GM23338 (cell line): ENCODE results near the gene OR2L3. TPM values are rescaled to one million over a fixed set of nuclear protein-coding genes. Genes with fewer than 3 reads are reported as not detected.

Source experiments
- ATAC-seq: fragments of 200-7000 bp; cut with Tn5 transposase; 3 replicates; pipeline ENCODE4 v1.9.1; 2020
- DNase-seq: peaks from one replicate; pipeline ENCODE4 v3.0.0-alpha.2; 2015; ENCODE audit warnings: low spot score
- H2AFZ ChIP-seq: fragments of 200-600 bp; sonication (generic); 2 replicates; pipeline ENCODE4 v1.8.0; 2016; ENCODE audit warnings: antibody characterized with exemption, mild to moderate bottlenecking, moderate library complexity
- H3F3A ChIP-seq: fragments of 200-600 bp; sonication (generic); replicated peaks from 2 replicates; pipeline ENCODE4 v1.8.0; 2017; ENCODE audit warnings: antibody characterized with exemption, mixed run types, low read depth
- H3K27ac ChIP-seq: fragments of 200-600 bp; sonication (generic); 2 replicates; pipeline ENCODE4 v1.6.1; 2016; ENCODE audit warnings: low read depth
- H3K27me3 ChIP-seq: fragments of 200-600 bp; sonication (generic); 2 replicates; pipeline ENCODE4 v1.8.0; 2016; ENCODE audit warnings: mild to moderate bottlenecking, mixed run types, moderate library complexity; ENCODE audit not compliant: insufficient read depth
- H3K36me3 ChIP-seq: fragments of 200-600 bp; sonication (generic); 2 replicates; pipeline ENCODE4 v1.8.0; 2016; ENCODE audit warnings: mild to moderate bottlenecking; ENCODE audit not compliant: insufficient read depth
- H3K4me1 ChIP-seq: fragments of 200-600 bp; sonication (generic); 2 replicates; pipeline ENCODE4 v1.8.0; 2016; ENCODE audit warnings: mild to moderate bottlenecking, moderate library complexity; ENCODE audit not compliant: insufficient read depth
- H3K4me2 ChIP-seq: fragments of 200-600 bp; sonication (generic); 2 replicates; pipeline ENCODE4 v1.7.1; 2017; ENCODE audit warnings: mixed run types
- H3K4me3 ChIP-seq: fragments of 200-600 bp; sonication (generic); 2 replicates; pipeline ENCODE4 v1.6.1; 2016; ENCODE audit warnings: mixed run types
- H3K79me2 ChIP-seq: fragments of 200-600 bp; sonication (generic); replicated peaks from 2 replicates; pipeline ENCODE4 v1.8.0; 2017; ENCODE audit warnings: mild to moderate bottlenecking; ENCODE audit not compliant: insufficient read depth
- H3K9me2 ChIP-seq: fragments of 200-600 bp; sonication (generic); 2 replicates; pipeline ENCODE4 v1.8.0; 2017; ENCODE audit not compliant: insufficient read depth
- H4K20me1 ChIP-seq: fragments of 200-600 bp; sonication (generic); replicated peaks from 2 replicates; pipeline ENCODE4 v1.8.0; 2017; ENCODE audit warnings: mild to moderate bottlenecking; ENCODE audit not compliant: insufficient read depth
- H3K27ac Mint-ChIP-seq: 2 replicates; pipeline ENCODE4 v1.8.0; 2020; ENCODE audit warnings: inconsistent platforms, mild to moderate bottlenecking, moderate library complexity, mixed read lengths
- H3K27me3 Mint-ChIP-seq: 3 replicates; pipeline ENCODE4 v1.8.0; 2022; ENCODE audit warnings: low read depth, mild to moderate bottlenecking, moderate library complexity, mixed read lengths, inconsistent platforms; ENCODE audit not compliant: insufficient read depth, poor library complexity
- H3K36me3 Mint-ChIP-seq: 3 replicates; pipeline ENCODE4 v1.8.0; 2021; ENCODE audit warnings: low read depth, mild to moderate bottlenecking, inconsistent platforms, moderate library complexity, mixed read lengths
- H3K4me1 Mint-ChIP-seq: 3 replicates; pipeline ENCODE4 v1.8.0; 2020; ENCODE audit warnings: mild to moderate bottlenecking, inconsistent platforms, mixed read lengths
- H3K4me3 Mint-ChIP-seq: 3 replicates; pipeline ENCODE4 v1.8.0; 2021; ENCODE audit warnings: moderate library complexity, mild to moderate bottlenecking, inconsistent platforms, mixed read lengths
- H3K9me3 Mint-ChIP-seq: 3 replicates; pipeline ENCODE4 v1.8.0; 2020; ENCODE audit warnings: moderate library complexity, mild to moderate bottlenecking, inconsistent platforms, mixed read lengths
- CREB1 ChIP-seq: fragments of 250-450 bp; sonication (Bioruptor Pico); IDR thresholded peaks from 2 replicates; pipeline ENCODE4 v1.5.0; 2020; ENCODE audit warnings: low read depth, mild to moderate bottlenecking, moderate library complexity
- EZH2 ChIP-seq: fragments of 200-600 bp; sonication (generic); IDR thresholded peaks from one replicate; pipeline ENCODE4 v1.8.0; 2017; ENCODE audit warnings: antibody characterized with exemption, mild to moderate bottlenecking, low read depth; ENCODE audit not compliant: unreplicated experiment
- JUNB ChIP-seq: IDR thresholded peaks from one replicate; pipeline ENCODE4 v1.6.1; 2016; ENCODE audit warnings: antibody characterized with exemption; ENCODE audit not compliant: unreplicated experiment
- STAT1 ChIP-seq: IDR thresholded peaks from one replicate; pipeline ENCODE4 v1.6.1; 2016; ENCODE audit warnings: antibody characterized with exemption; ENCODE audit not compliant: unreplicated experiment
- ZNF114 ChIP-seq: fragments of 250-450 bp; sonication (Bioruptor Pico); IDR thresholded peaks from 2 replicates; pipeline ENCODE4 v1.5.0; 2020; ENCODE audit warnings: mild to moderate bottlenecking, moderate library complexity
- ZNF331 ChIP-seq: fragments of 250-450 bp; sonication (Bioruptor Pico); IDR thresholded peaks from 2 replicates; pipeline ENCODE4 v1.5.0; 2020; ENCODE audit warnings: low read depth, mild to moderate bottlenecking, moderate library complexity
- ZNF462 ChIP-seq: fragments of 250-450 bp; sonication (Bioruptor Pico); IDR thresholded peaks from 2 replicates; pipeline ENCODE4 v1.5.0; 2020; ENCODE audit warnings: mild to moderate bottlenecking, moderate library complexity
- polyA plus RNA-seq: library from polyadenylated mRNA; unstranded; fragments of >200 nt; fragmentation: Nextera tagmentation; extraction: Ambion mirVana; gene quantifications from 2 replicates; pipeline ENCODE4 v1.2.1, GENCODE V29; 2016
- total RNA-seq: library from RNA; depleted of rRNA; stranded (reverse); fragments of >200 nt; shearing (Covaris generic); gene quantifications from 2 replicates; pipeline ENCODE4 v1.2.3, GENCODE V29; 2014

The OR2L3 gene
- total and polyA plus RNA-seq, 2 experiments from 2014 or later = not detected

DNA sequence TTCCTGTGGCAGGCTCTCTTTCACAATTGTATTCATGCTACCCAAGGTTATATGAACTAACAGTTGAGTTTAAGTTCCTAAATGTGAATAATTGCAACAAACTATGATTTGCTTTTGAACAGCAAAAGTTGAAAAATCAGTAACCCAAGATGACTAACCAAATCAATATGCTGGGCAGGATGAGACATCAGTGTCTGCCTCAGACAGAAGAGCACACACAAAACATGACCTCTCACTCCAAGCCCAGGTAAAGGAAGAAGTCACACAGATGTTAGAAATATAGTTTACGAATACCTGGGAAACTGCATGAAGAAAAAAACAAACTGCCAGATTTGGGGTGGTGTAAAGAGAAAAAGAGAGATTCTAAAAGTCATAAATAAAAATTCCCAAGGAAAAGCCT lies 51.9 kb downstream of the OR2L3 start:
- Histone ChIP-seq H3K36me3 (no peaks in the 10 kb centered on the region), H3K27ac (no peak overlapping the region), H3K9me2 (no peaks in the 10 kb centered on the region), H3K79me2 (no peaks in the 10 kb centered on the region), H2AFZ (no peak overlapping the region), H3K4me2 (no peak overlapping the region), H4K20me1 (no peaks in the 10 kb centered on the region), H3F3A (no peaks in the 10 kb centered on the region), H3K4me1 (no peaks in the 10 kb centered on the region), H3K27me3 (no peaks in the 10 kb centered on the region), H3K4me3 (no peak overlapping the region)
- Mint-ChIP-seq H3K36me3 (peaks cover 29% of the 10 kb centered on the region; the same call in 2 of the 3 replicates), H3K27me3 (peaks cover 5% of the 10 kb centered on the region), H3K9me3 (peaks cover 90% of the 10 kb centered on the region), H3K27ac (no peak overlapping the region), H3K4me3 (no peak overlapping the region), H3K4me1 (no peaks in the 10 kb centered on the region)
- TF ChIP-seq ZNF331 (CRISPR knock-in tag) (no peak), ZNF462 (CRISPR knock-in tag) (no peak), EZH2 (no peak), STAT1 (no peak), JUNB (no peak)
- ATAC-seq (no peak), DNase-seq (no peak)

DNA sequence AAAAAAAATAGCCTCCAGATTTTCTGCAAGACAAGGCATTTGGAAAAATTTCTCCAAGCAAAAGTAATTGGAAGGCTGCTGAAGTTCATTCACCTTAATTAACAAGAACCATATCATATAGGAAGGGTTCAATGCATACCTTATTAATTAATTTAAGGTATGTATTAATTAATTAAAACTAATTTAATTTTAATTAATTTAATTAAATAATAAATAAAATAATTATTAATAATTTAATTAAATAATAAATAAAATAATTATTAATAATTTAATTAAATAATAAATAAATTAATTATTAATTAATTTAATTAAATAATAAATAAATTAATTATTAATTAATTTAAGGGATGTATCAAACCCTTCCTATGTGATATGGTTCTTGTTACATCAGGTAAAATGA lies 56.2 kb downstream of the OR2L3 start:
- H4K20me1 ChIP-seq = no peaks in the 10 kb centered on the region
- Mint-ChIP-seq H3K36me3 (peaks cover 21% of the 10 kb centered on the region; the same call in 2 of the 3 replicates), H3K4me3 (no peak overlapping the region), H3K9me3 (peaks cover 92% of the 10 kb centered on the region), H3K4me1 (no peaks in the 10 kb centered on the region), H3K27ac (no peak overlapping the region), H3K27me3 (peaks cover 5% of the 10 kb centered on the region)
- no peaks in the 10 kb centered on the region for H3K27me3 ChIP-seq
- DNase-seq = no peak
- H3K36me3 ChIP-seq = no peaks in the 10 kb centered on the region
- no peak overlapping the region for H3K4me2 ChIP-seq
- no peak overlapping the region for H2AFZ ChIP-seq
- no peaks in the 10 kb centered on the region for H3K79me2 ChIP-seq
- no peaks in the 10 kb centered on the region for H3K4me1 ChIP-seq
- H3K9me2 ChIP-seq = no peaks in the 10 kb centered on the region
- H3K4me3 ChIP-seq = no peak overlapping the region
- ATAC-seq = no peak
- H3K27ac ChIP-seq = no peak overlapping the region
- no peaks in the 10 kb centered on the region for H3F3A ChIP-seq
- TF ChIP-seq ZNF331 (CRISPR knock-in tag) (no peak), EZH2 (no peak), ZNF462 (CRISPR knock-in tag) (no peak), CREB1 (CRISPR knock-in tag) (no peak), ZNF114 (CRISPR knock-in tag) (no peak)
